Embryonic facial prominence (tissue), 1 donor: ENCODE results near the gene PRDM7.
"Not testable (repeated sequence)": the region's sequence is repeated elsewhere in the genome, so short reads cannot be mapped to it uniquely, and the experiment has no call there.

Experiments
- DNase-seq: peaks from one replicate; pipeline ENCODE4 v3.0.0-alpha.2; 2016; ENCODE audit errors: extremely low spot score

Gene PRDM7

DNA sequence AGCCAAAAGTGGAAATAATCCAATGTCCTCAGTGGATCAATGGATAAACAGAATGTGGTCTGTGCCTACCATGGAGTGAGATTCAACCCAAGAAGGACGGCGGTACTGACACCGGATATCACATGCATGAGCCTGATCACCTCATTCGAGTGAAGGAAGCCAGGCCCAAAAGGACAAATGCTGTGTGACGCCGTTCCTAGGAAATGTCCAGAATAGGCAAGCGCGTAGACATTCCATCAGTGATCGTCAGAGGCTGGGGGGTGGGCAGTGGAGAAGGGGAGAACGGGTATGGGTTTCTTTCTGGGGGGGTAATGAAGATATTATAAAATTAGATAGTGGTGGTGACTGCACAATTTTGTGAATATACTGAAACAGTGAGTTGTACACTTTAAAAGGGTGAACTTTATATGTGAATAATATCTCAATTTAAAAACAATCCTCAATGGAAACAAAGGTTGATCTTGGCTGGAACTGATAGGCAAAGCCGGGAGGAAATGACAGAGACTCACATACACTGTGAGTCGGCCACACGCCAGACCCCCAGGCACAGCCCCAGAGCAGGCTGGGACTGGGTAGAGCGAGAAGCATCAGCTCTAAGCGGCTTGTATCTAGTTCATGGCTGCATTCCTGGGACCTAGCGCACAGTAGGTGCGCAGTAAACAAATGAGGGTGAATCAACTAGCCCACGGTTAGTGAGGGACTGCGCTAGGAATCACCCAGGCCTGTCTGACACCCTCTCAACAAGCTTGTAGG lies 61.4 kb downstream of the PRDM7 start:
- no peak for DNase-seq

- DNase-seq = no peak
Observed at GRCh38 chr16:90012991-90013745, 64.0 kb downstream of the PRDM7 start.

DNA sequence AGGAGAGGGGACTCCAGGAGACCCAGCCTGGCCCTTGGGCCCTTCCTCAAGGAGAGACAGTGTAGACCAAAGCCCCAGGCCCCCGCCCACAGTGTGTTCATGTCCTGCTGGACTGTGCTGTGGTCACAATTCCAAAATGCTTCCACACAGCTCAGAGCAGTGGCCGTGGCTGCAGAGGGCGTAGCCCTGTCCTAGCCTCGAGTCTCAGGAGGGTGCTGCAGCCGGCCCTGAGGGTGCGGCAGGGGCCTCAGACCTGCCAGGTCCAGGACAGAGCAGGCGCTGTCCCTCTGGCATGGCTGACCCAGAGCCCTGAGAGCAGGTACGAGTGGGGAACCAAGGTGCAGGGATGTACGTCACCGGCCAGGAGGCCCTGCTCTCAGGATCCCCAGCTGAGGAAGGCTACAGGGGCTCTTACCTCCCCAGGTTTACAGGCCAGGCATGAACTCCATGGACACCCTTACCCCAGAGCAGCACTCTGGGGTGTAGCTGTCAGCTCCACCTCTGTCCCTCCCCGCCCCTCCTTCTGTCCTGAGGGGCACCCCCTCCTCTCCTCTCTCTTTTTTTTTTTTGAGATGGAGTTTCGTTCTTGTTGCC lies 65.1 kb downstream of the PRDM7 start:
- DNase-seq = no peak

- no peak for DNase-seq
Observed at GRCh38 chr16:90011508-90011819, 65.7 kb downstream of the PRDM7 start.

DNA sequence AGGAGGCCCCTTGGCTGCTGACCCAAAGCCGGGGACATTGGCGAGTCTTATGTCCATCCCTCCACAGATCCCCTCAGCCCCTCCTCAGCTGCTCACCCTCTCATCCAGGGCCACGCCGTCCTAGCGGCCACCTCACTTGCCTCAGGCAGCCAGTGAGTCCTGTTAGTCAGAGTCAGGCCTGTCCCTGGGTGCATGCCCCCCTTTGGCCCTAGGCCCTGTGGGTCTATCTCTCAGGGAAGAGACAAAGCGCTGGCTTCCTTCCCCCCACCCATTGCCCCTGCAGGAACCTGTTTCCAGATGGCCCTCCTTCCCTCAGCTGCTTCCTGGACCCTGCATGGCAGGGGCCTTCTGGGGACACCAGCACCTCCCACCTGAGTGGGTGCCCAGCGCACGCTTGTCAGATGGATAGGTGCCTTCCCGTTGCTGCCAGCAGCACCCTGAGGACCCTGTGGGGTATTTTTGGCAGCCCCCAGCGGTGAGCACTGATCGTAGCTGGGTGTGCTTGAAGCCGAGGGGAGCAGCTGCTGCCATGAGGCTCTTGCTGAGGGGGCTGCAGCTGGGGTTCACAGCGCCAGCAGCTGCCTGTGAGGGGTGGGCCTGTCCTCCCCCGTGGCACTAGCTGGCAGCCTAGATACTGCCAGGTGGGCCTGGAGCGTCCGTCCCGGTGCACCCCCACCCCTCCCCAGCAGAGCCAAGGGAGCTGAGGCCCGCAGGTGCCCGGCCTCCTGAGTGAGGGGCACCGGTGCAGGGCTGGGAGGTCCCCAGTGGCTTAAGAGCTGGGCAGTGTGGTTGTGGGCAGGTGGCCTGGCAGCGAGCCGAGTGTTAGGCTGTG lies 66.2 kb downstream of the PRDM7 start:
- DNase-seq = no peak

DNA sequence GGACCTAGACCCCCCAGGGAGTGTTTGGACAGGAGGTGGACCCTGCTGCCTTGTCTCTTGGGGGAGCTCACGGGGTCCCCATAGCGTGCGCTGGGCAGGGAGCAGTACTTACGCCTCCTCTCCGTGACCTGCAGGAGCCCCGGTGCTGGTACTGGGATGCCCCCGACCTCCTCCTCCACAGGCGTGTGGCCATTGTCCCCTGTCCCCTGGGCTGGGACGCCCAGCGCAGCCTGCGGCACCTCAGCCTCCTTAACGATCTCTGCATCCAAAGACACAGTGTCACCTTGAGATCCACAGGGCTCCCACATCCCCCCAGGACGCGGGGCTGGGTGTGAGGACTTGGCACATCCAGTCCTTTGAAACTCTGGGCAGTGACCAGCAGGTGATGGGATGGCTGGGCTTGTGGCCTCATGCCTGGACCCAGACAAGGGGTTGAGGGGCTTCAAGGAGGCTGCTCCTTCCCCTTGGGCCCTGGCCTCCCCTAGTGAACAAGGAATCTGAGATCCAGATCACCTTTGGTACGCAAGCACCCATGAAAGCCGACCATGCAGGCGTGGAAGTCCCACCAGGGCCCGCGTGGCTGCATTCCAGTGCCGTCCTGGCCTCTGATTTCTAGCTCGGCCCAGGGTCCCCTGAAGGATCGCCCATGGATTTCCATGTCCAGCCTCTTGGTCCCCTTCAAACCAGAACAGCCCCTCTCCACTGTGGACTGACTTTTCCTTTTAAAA lies 67.8 kb downstream of the PRDM7 start:
- DNase-seq = no peak

- no peak for DNase-seq
Observed at GRCh38 chr16:90008708-90009145, 68.4 kb downstream of the PRDM7 start.

- not testable (repeated sequence) for DNase-seq
Observed at GRCh38 chr16:90007635-90008234, 69.4 kb downstream of the PRDM7 start.

GRCh38 chr16:90007015-90007414 lies 70.1 kb downstream of the PRDM7 start:
- DNase-seq = no peak
